Neuronal stem cell (in vitro differentiated cells): ENCODE measurements around the gene CAB39.

Experiments used
- DNase-seq: peaks from one replicate; pipeline ENCODE4 v3.0.0-alpha.2; 2013; ENCODE audit warnings: low spot score
- H2AFZ ChIP-seq: one replicate; pipeline ENCODE4 v1.6.1; 2013; ENCODE audit warnings: mild to moderate bottlenecking, low read length, inconsistent platforms
- H2AK5ac ChIP-seq: 2 replicates; pipeline ENCODE4 v1.6.1; 2013; ENCODE audit warnings: low read depth, mild to moderate bottlenecking, inconsistent platforms, low read length, moderate library complexity, mixed read lengths
- H2BK120ac ChIP-seq: 2 replicates; pipeline ENCODE4 v1.6.1; 2013; ENCODE audit warnings: low read depth, mild to moderate bottlenecking, inconsistent platforms, low read length, moderate library complexity, mixed read lengths
- H2BK12ac ChIP-seq: one replicate; pipeline ENCODE4 v1.6.1; 2013; ENCODE audit warnings: low read length, inconsistent platforms
- H2BK15ac ChIP-seq: 2 replicates; pipeline ENCODE4 v1.6.1; 2013; ENCODE audit warnings: mild to moderate bottlenecking, low read length, inconsistent platforms, mixed read lengths
- H2BK5ac ChIP-seq: one replicate; pipeline ENCODE4 v1.6.1; 2013; ENCODE audit warnings: inconsistent platforms, mild to moderate bottlenecking, low read length, moderate library complexity
- H3K14ac ChIP-seq: one replicate; pipeline ENCODE4 v1.6.1; 2013; ENCODE audit warnings: low read length, inconsistent platforms
- H3K18ac ChIP-seq: 2 replicates; pipeline ENCODE4 v1.6.1; 2013; ENCODE audit warnings: low read length, inconsistent platforms
- H3K23ac ChIP-seq: 2 replicates; pipeline ENCODE4 v1.6.1; 2013; ENCODE audit warnings: low read depth, mild to moderate bottlenecking, mixed read lengths, low read length, inconsistent platforms; ENCODE audit not compliant: poor library complexity
- H3K27ac ChIP-seq: replicated peaks from 3 replicates; pipeline ENCODE4 v1.5.1; 2013; ENCODE audit warnings: low read length, inconsistent platforms
- H3K27me3 ChIP-seq, 3 experiments: 2 replicates each; pipeline ENCODE4 v1.6.1; 2013; ENCODE audit warnings: low read length in 3 of 3, mild to moderate bottlenecking in 2 of 3, inconsistent platforms in 1 of 3, low read depth in 1 of 3, mixed read lengths in 1 of 3, moderate library complexity in 1 of 3; ENCODE audit not compliant: control insufficient read depth in 3 of 3, insufficient read depth in 3 of 3
- H3K36me3 ChIP-seq, 2 donors: replicated peaks in 1 of 2; 2 replicates each; pipeline ENCODE4 v1.6.1; 2013; ENCODE audit warnings: low read length in 2 of 2; ENCODE audit not compliant: control insufficient read depth in 2 of 2, insufficient read depth in 2 of 2
- H3K4ac ChIP-seq: 2 replicates; pipeline ENCODE4 v1.6.1; 2013; ENCODE audit warnings: inconsistent platforms, mild to moderate bottlenecking, low read length, moderate library complexity
- H3K4me1 ChIP-seq, 2 donors: 1 replicate in 1 of 2; 2 replicates in 1 of 2; pipeline ENCODE4 v1.6.1; 2013; ENCODE audit warnings: low read length in 2 of 2, low read depth in 1 of 2; ENCODE audit not compliant: control insufficient read depth in 2 of 2, insufficient read depth in 1 of 2
- H3K4me2 ChIP-seq: one replicate; pipeline ENCODE4 v1.6.1; 2013; ENCODE audit warnings: mild to moderate bottlenecking, low read length, inconsistent platforms; ENCODE audit not compliant: insufficient read depth, poor library complexity, severe bottlenecking
- H3K4me3 ChIP-seq, 2 donors: 2 replicates each; pipeline ENCODE4 v1.5.1; 2013; ENCODE audit warnings: low read length in 2 of 2, mild to moderate bottlenecking in 2 of 2, inconsistent platforms in 1 of 2, moderate library complexity in 1 of 2
- H3K79me1 ChIP-seq: one replicate; pipeline ENCODE4 v1.6.1; 2013; ENCODE audit warnings: low read depth, mild to moderate bottlenecking, inconsistent platforms, low read length, moderate library complexity
- H3K9ac ChIP-seq: one replicate; pipeline ENCODE4 v1.6.1; 2013; ENCODE audit warnings: mild to moderate bottlenecking, low read depth, low read length, inconsistent platforms; ENCODE audit not compliant: poor library complexity
- H3K9me3 ChIP-seq, 2 donors: replicated peaks in 1 of 2; 2 replicates each; pipeline versions ENCODE3 to v1.6.1; 2013; ENCODE audit warnings: low read length in 2 of 2, mild to moderate bottlenecking in 2 of 2, inconsistent platforms in 1 of 2, low read depth in 1 of 2, mixed read lengths in 1 of 2, moderate library complexity in 1 of 2; ENCODE audit not compliant: control insufficient read depth in 2 of 2, insufficient read depth in 1 of 2
- H4K8ac ChIP-seq: one replicate; pipeline ENCODE4 v1.6.1; 2013; ENCODE audit warnings: low read depth, mild to moderate bottlenecking, inconsistent platforms, low read length, moderate library complexity
- H4K91ac ChIP-seq: one replicate; pipeline ENCODE4 v1.6.1; 2013; ENCODE audit warnings: low read length, low read depth, mild to moderate bottlenecking, inconsistent platforms; ENCODE audit not compliant: poor library complexity
- WGBS, 2 donors: extraction: QIAGEN DNeasy Blood & Tissue Kit; methylation state at CpG; one replicate each; pipeline ENCODE4 v1.1.7; 2013; ENCODE audit warnings: missing lambda C conversion rate in 2 of 2, mixed read lengths in 1 of 2; ENCODE audit not compliant: insufficient read length in 2 of 2, insufficient replicate concordance in 1 of 2; ENCODE audit errors: extremely low coverage in 2 of 2; 5-methylcytosine and 5-hydroxymethylcytosine counted together

The CAB39 gene

GRCh38 chr2:230742781-230743180, 30.1 kb downstream of the CAB39 start:
- H2AFZ ChIP-seq: no peak overlapping the region
- no peak overlapping the region for H4K91ac ChIP-seq
- no peak overlapping the region for H3K9ac ChIP-seq
- H2BK12ac ChIP-seq: no peak overlapping the region
- H3K4me3 ChIP-seq: no peak overlapping the region
- no peak overlapping the region for H3K4ac ChIP-seq
- no peak overlapping the region for H3K4me2 ChIP-seq
- H3K9me3 ChIP-seq: no peaks in the 10 kb centered on the region
- H2BK5ac ChIP-seq: no peak overlapping the region
- no peak overlapping the region for H2BK120ac ChIP-seq
- no peak for DNase-seq
- H2BK15ac ChIP-seq: no peak overlapping the region
- no peak overlapping the region for H3K23ac ChIP-seq
- no peaks in the 10 kb centered on the region for H3K27me3 ChIP-seq
- H2AK5ac ChIP-seq: no peak overlapping the region
- H3K27ac ChIP-seq: no peak overlapping the region
- no peak overlapping the region for H3K14ac ChIP-seq
- H3K4me1 ChIP-seq: peaks cover 0 to 1% of the 10 kb centered on the region in 2 donors
- peaks cover 2% of the 10 kb centered on the region for H3K79me1 ChIP-seq
- H3K18ac ChIP-seq: no peak overlapping the region
- no CpG with 5 or more reads among the region's 4 CpGs for WGBS, 2 donors
- peaks cover 3 to 30% of the 10 kb centered on the region in 2 donors for H3K36me3 ChIP-seq
- H4K8ac ChIP-seq: no peak overlapping the region

- H2BK120ac ChIP-seq: no peak overlapping the region
- no peak overlapping the region for H2BK12ac ChIP-seq
- H3K23ac ChIP-seq: no peak overlapping the region
- H3K27me3 ChIP-seq: no peaks in the 10 kb centered on the region
- no peak overlapping the region for H4K8ac ChIP-seq
- H2BK15ac ChIP-seq: no peak overlapping the region
- no peak for DNase-seq
- H3K4me2 ChIP-seq: no peak overlapping the region
- H3K79me1 ChIP-seq: peaks cover 2% of the 10 kb centered on the region
- H3K4me3 ChIP-seq: no peak overlapping the region
- no peak overlapping the region for H2BK5ac ChIP-seq
- H3K9me3 ChIP-seq: peaks cover 0 to 7% of the 10 kb centered on the region in 2 donors
- no peak overlapping the region for H4K91ac ChIP-seq
- no peak overlapping the region for H3K14ac ChIP-seq
- H3K4ac ChIP-seq: no peak overlapping the region
- no peak overlapping the region for H3K18ac ChIP-seq
- H3K4me1 ChIP-seq: no peaks in the 10 kb centered on the region
- H3K9ac ChIP-seq: no peak overlapping the region
- H3K27ac ChIP-seq: no peak overlapping the region
- no peak overlapping the region for H2AK5ac ChIP-seq
- H3K36me3 ChIP-seq: peaks cover 0 to 15% of the 10 kb centered on the region in 2 donors
- WGBS, 2 donors: no CpG with 5 or more reads among the region's 4 CpGs
- H2AFZ ChIP-seq: no peak overlapping the region
Observed at GRCh38 chr2:230746213-230746612, 33.6 kb downstream of the CAB39 start.

GRCh38 chr2:230748087-230748486, 35.4 kb downstream of the CAB39 start:
- DNase-seq: no peak
- WGBS, 2 donors: no CpG with 5 or more reads among the region's 2 CpGs
- no peaks in the 10 kb centered on the region for H3K4me1 ChIP-seq

GRCh38 chr2:230749111-230749510, 36.5 kb downstream of the CAB39 start:
- no peak overlapping the region for H3K4me2 ChIP-seq
- no peak overlapping the region for H4K91ac ChIP-seq
- H3K23ac ChIP-seq: no peak overlapping the region
- no peak overlapping the region for H2BK120ac ChIP-seq
- WGBS, 2 donors: no CpG with 5 or more reads among the region's 2 CpGs
- DNase-seq: no peak
- no peak overlapping the region for H2AFZ ChIP-seq
- H3K27me3 ChIP-seq: no peaks in the 10 kb centered on the region
- H3K9ac ChIP-seq: no peak overlapping the region
- H2BK15ac ChIP-seq: no peak overlapping the region
- H3K36me3 ChIP-seq: peaks cover 0 to 9% of the 10 kb centered on the region in 2 donors
- H3K79me1 ChIP-seq: peaks cover 1% of the 10 kb centered on the region
- no peak overlapping the region for H3K18ac ChIP-seq
- no peak overlapping the region for H2BK12ac ChIP-seq
- no peak overlapping the region for H2AK5ac ChIP-seq
- no peak overlapping the region for H3K4me3 ChIP-seq
- H4K8ac ChIP-seq: no peak overlapping the region
- no peak overlapping the region for H3K27ac ChIP-seq
- H3K4ac ChIP-seq: no peak overlapping the region
- no peaks in the 10 kb centered on the region for H3K4me1 ChIP-seq
- H2BK5ac ChIP-seq: no peak overlapping the region
- no peak overlapping the region for H3K14ac ChIP-seq
- H3K9me3 ChIP-seq: peaks cover 0 to 7% of the 10 kb centered on the region in 2 donors

More at GRCh38 chr2:230748087-230748486, 35.4 kb downstream of the CAB39 start:
- Histone ChIP-seq H2BK120ac (no peak overlapping the region), H2BK12ac (no peak overlapping the region), H2AK5ac (no peak overlapping the region), H3K27ac (no peak overlapping the region), H3K23ac (no peak overlapping the region), H3K18ac (no peak overlapping the region), H3K36me3 (peaks cover 0 to 9% of the 10 kb centered on the region in 2 donors), H2BK5ac (no peak overlapping the region), H2BK15ac (no peak overlapping the region), H3K27me3 (no peaks in the 10 kb centered on the region), H3K4ac (no peak overlapping the region), H3K14ac (no peak overlapping the region), H2AFZ (no peak overlapping the region), H3K79me1 (no peaks in the 10 kb centered on the region), H4K91ac (no peak overlapping the region), H3K9me3 (peaks cover 0 to 7% of the 10 kb centered on the region in 2 donors), H3K9ac (no peak overlapping the region), H3K4me3 (no peak overlapping the region), H3K4me2 (no peak overlapping the region), H4K8ac (no peak overlapping the region)
